A549 (cell line): ENCODE data around the gene GNB1L.

Source experiments
- CBX2 ChIP-seq: fragments of 200-600 bp; sonication (generic); IDR thresholded peaks from 2 replicates; pipeline ENCODE4 v1.6.1; 2016; ENCODE audit warnings: low read depth, mild to moderate bottlenecking, borderline replicate concordance
- CEBPB ChIP-seq, 2 experiments: fragments of >200 bp in 1 of 2; sonication (Bioruptor Twin) in 1 of 2; formaldehyde crosslinking in 1 of 2; IDR thresholded peaks; 2 replicates each; pipeline ENCODE4 v1.6.1; 2012 to 2016
- EHMT2 ChIP-seq: fragments of 200-600 bp; sonication (generic); IDR thresholded peaks from 2 replicates; pipeline ENCODE4 v1.6.1; 2016; ENCODE audit warnings: antibody characterized with exemption, low read depth, mild to moderate bottlenecking, moderate library complexity
- EP300 ChIP-seq, 2 experiments: fragments of >200 bp; sonication (Bioruptor Twin); formaldehyde crosslinking; IDR thresholded peaks; 2 replicates in 1 of 2; 3 replicates in 1 of 2; pipeline ENCODE4 v1.6.1; 2016 to 2017
- HDAC2 ChIP-seq: fragments of 200-600 bp; sonication (generic); IDR thresholded peaks from 2 replicates; pipeline ENCODE4 v1.6.1; 2016
- JUN ChIP-seq, 2 experiments: fragments of >200 bp; sonication (Bioruptor Twin); formaldehyde crosslinking; IDR thresholded peaks; 2 replicates in 1 of 2; 3 replicates in 1 of 2; pipeline ENCODE4 v1.6.1; 2016 to 2017
- MAFK ChIP-seq: fragments of 450-650 bp; IDR thresholded peaks from 2 replicates; pipeline ENCODE4 v1.6.1; 2014; ENCODE audit not compliant: partially characterized antibody
- POLR2A ChIP-seq: IDR thresholded peaks from 2 replicates; pipeline ENCODE4 v1.6.1; 2012; ENCODE audit warnings: mild to moderate bottlenecking, low read length
- RAD21 ChIP-seq, 2 experiments: fragments of >200 bp in 1 of 2; sonication (Bioruptor Twin) in 1 of 2; formaldehyde crosslinking in 1 of 2; IDR thresholded peaks in 1 of 2; conservative IDR thresholded peaks in 1 of 2; 2 replicates in 1 of 2; 3 replicates in 1 of 2; pipeline ENCODE4 v1.6.1; 2012 to 2018; ENCODE audit warnings: inconsistent platforms in 1 of 2
- RCOR1 ChIP-seq: fragments of 150-350 bp; IDR thresholded peaks from 2 replicates; pipeline ENCODE4 v1.6.1; 2014; ENCODE audit warnings: antibody characterized with exemption, low read length, low read depth
- RFX5 ChIP-seq: fragments of 450-650 bp; IDR thresholded peaks from 2 replicates; pipeline ENCODE4 v1.7.1; 2014; ENCODE audit warnings: antibody characterized with exemption, mild to moderate bottlenecking, moderate library complexity
- TF ChIP-seq, protein P1 (sequence below): fragments of >200 bp; sonication (Bioruptor Twin); formaldehyde crosslinking; IDR thresholded peaks from 3 replicates; pipeline ENCODE4 v1.5.1; 2016
- TF ChIP-seq, protein P2 (sequence below): IDR thresholded peaks from 2 replicates; pipeline ENCODE4 v1.6.1; 2012
- TF ChIP-seq, protein P3 (sequence below): fragments of 200-600 bp; sonication (generic); IDR thresholded peaks from 2 replicates; pipeline ENCODE4 v1.6.1; 2016; ENCODE audit warnings: antibody characterized with exemption, mild to moderate bottlenecking, moderate library complexity

DNA sequence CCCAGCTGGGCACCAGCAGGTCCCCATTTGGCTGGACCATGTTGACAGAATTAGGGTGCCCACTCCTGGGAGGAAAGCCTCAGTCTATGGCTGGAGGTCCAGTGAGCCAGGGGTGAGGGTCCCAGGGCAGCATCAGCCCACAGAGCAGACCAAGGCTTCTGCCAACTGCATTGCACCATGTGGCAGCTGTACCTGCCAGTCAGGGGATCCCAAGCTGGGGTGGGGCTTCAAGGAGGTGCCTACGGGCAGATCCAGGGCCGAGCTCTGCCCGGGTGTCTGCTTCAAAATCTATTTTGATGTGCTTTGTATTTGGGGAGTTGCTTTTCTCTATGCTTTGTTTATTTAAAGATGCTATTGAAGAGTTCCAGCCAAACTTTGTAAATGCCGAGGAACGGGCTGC is 120.9 kb downstream of the GNB1L start:
- TF ChIP-seq, protein P1, sequence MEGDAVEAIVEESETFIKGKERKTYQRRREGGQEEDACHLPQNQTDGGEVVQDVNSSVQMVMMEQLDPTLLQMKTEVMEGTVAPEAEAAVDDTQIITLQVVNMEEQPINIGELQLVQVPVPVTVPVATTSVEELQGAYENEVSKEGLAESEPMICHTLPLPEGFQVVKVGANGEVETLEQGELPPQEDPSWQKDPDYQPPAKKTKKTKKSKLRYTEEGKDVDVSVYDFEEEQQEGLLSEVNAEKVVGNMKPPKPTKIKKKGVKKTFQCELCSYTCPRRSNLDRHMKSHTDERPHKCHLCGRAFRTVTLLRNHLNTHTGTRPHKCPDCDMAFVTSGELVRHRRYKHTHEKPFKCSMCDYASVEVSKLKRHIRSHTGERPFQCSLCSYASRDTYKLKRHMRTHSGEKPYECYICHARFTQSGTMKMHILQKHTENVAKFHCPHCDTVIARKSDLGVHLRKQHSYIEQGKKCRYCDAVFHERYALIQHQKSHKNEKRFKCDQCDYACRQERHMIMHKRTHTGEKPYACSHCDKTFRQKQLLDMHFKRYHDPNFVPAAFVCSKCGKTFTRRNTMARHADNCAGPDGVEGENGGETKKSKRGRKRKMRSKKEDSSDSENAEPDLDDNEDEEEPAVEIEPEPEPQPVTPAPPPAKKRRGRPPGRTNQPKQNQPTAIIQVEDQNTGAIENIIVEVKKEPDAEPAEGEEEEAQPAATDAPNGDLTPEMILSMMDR = no peak
- TF ChIP-seq, protein P2, sequence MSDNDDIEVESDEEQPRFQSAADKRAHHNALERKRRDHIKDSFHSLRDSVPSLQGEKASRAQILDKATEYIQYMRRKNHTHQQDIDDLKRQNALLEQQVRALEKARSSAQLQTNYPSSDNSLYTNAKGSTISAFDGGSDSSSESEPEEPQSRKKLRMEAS = no peak
- TF ChIP-seq POLR2A = no peak
- TF ChIP-seq EP300 (IDR thresholded peaks at IDR 0.05) = no peak
- no peak for TF ChIP-seq CBX2
- TF ChIP-seq, protein P3, sequence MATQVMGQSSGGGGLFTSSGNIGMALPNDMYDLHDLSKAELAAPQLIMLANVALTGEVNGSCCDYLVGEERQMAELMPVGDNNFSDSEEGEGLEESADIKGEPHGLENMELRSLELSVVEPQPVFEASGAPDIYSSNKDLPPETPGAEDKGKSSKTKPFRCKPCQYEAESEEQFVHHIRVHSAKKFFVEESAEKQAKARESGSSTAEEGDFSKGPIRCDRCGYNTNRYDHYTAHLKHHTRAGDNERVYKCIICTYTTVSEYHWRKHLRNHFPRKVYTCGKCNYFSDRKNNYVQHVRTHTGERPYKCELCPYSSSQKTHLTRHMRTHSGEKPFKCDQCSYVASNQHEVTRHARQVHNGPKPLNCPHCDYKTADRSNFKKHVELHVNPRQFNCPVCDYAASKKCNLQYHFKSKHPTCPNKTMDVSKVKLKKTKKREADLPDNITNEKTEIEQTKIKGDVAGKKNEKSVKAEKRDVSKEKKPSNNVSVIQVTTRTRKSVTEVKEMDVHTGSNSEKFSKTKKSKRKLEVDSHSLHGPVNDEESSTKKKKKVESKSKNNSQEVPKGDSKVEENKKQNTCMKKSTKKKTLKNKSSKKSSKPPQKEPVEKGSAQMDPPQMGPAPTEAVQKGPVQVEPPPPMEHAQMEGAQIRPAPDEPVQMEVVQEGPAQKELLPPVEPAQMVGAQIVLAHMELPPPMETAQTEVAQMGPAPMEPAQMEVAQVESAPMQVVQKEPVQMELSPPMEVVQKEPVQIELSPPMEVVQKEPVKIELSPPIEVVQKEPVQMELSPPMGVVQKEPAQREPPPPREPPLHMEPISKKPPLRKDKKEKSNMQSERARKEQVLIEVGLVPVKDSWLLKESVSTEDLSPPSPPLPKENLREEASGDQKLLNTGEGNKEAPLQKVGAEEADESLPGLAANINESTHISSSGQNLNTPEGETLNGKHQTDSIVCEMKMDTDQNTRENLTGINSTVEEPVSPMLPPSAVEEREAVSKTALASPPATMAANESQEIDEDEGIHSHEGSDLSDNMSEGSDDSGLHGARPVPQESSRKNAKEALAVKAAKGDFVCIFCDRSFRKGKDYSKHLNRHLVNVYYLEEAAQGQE = no peak
- no peak for TF ChIP-seq RCOR1
- TF ChIP-seq RAD21 (conservative IDR thresholded peaks at IDR 0.05 in 1 of 2, IDR thresholded peaks at IDR 0.05 in 1 of 2) = no peak
- TF ChIP-seq EHMT2 = no peak
- no peak for TF ChIP-seq RFX5
- TF ChIP-seq CEBPB (IDR thresholded peaks at IDR 0.05) = no peak
- TF ChIP-seq HDAC2 = no peak
- TF ChIP-seq MAFK = no peak
- no peak for TF ChIP-seq JUN (IDR thresholded peaks at IDR 0.05)
